Stimulated activated CD4-positive, alpha-beta T cell treated with anti-CD3 and anti-CD28 coated beads, Interleukin-12 subunit alpha, Interleukin-12 subunit beta, amount 100 ng/mL, for 48 hours (primary cell): ENCODE data around the gene RNF31.
"Not testable (repeated sequence)": the region's sequence is repeated elsewhere in the genome, so short reads cannot be mapped to it uniquely, and the experiment has no call there.

ENCODE experiments used
- DNase-seq, 3 donors: peaks; one replicate each; pipeline ENCODE4 v3.0.0-alpha.2; 2020; ENCODE audit warnings: low read depth in 2 of 3, low spot score in 1 of 3

RNF31 gene

GRCh38 chr14:24198814-24199524 lies 51.7 kb downstream of the RNF31 start:
- DNase-seq, result no peak

- not testable (repeated sequence) for DNase-seq
Observed at GRCh38 chr14:24202538-24202937, 55.2 kb downstream of the RNF31 start.

- DNase-seq, result not testable (repeated sequence)
Observed at GRCh38 chr14:24203249-24203886, 56.1 kb downstream of the RNF31 start.

GRCh38 chr14:24204163-24205146 lies 57.2 kb downstream of the RNF31 start:
- DNase-seq, result no peak

GRCh38 chr14:24206260-24207103 lies 59.2 kb downstream of the RNF31 start:
- DNase-seq, result no peak

- no peak for DNase-seq
Observed at GRCh38 chr14:24207104-24207551, 59.8 kb downstream of the RNF31 start.

- DNase-seq, result no peak
Observed at GRCh38 chr14:24207625-24208024, 60.3 kb downstream of the RNF31 start.
